ENCODE data around the gene RALB. TPM values are rescaled to one million over a fixed set of nuclear protein-coding genes. Genes with fewer than 3 reads are reported as not detected.

Gene RALB
- total and polyA plus RNA-seq, 2 of the 8 experiments (the other 6 are each of a cell fraction or from before 2014, with no cell fraction given) = 12.0 to 16.6 TPM

DNA sequence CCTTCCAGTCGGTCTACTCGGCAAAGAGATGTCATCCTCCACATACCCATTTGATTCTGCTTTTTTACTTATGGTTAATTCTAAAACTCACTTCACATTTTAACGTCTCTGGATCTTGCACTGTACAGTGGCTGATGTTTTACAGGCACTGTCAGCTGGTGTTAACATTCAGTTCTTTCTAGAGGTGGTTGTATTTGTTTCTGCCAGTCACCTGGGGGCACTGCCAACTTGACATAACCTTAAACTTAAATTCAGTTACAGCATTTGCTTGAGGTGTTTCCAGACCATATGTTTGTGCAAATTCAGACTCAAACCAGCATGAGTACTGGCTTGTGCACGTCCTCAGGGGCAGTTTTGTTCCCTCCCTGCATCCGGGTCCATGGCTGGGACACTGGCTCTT, 24.1 kb upstream of the RALB start:
- no peak overlapping the region for H3K56ac ChIP-seq (replicated peaks; ENCODE audit: insufficient read length, low read depth, low read length)
- H3K18ac ChIP-seq (ENCODE audit: extremely low read depth, low read length) = no peak overlapping the region
- no peak overlapping the region for H3K27ac ChIP-seq (ENCODE audit: low read depth, low read length)
- peaks cover 2% of the 10 kb centered on the region; the same call in 1 of the 2 replicates for H3K23me2 ChIP-seq (ENCODE audit: low read depth, low read length)
- H4K91ac ChIP-seq (replicated peaks; ENCODE audit: insufficient read length, low read length) = no peak overlapping the region
- H2BK20ac ChIP-seq (ENCODE audit: low read length) = no peak overlapping the region
- H2BK15ac ChIP-seq (ENCODE audit: low read length) = no peak overlapping the region
- peaks cover 0 to 6% (median 3%) of the 10 kb centered on the region in 4 experiments; a peak in 5 of 7 replicates for H3K4me1 ChIP-seq (replicated peaks in 1 of 4; ENCODE audit: control insufficient read depth in 3 of 4, insufficient read depth in 4 of 4, low read length in 3 of 4)
- H2AFZ ChIP-seq (ENCODE audit: low read length) = no peak overlapping the region
- H3K9ac ChIP-seq (replicated peaks in 1 of 4; ENCODE audit: extremely low read depth in 1 of 4, low read depth in 3 of 4, low read length in 3 of 4) = no peak overlapping the region
- H3K9me3 ChIP-seq (ENCODE audit: insufficient read depth in 2 of 2, low read depth in 1 of 2, low read length in 1 of 2) = no peaks in the 10 kb centered on the region
- H3K36me3 ChIP-seq (ENCODE audit: control insufficient read depth in 2 of 4, insufficient read depth in 4 of 4, low read length in 3 of 4) = no peaks in the 10 kb centered on the region
- H4K20me1 ChIP-seq (replicated peaks in 1 of 2; ENCODE audit: control insufficient read depth in 1 of 2, insufficient read depth in 2 of 2, low read length in 2 of 2) = no peaks in the 10 kb centered on the region
- H3K4me3 ChIP-seq (ENCODE audit: extremely low read depth in 1 of 4, insufficient read depth in 2 of 4, low read depth in 3 of 4, low read length in 4 of 4) = no peak overlapping the region
- no peaks in the 10 kb centered on the region for H3K79me2 ChIP-seq (ENCODE audit: control insufficient read depth in 1 of 2, insufficient read depth in 2 of 2, low read length in 2 of 2)
- no peak overlapping the region for H3K4me2 ChIP-seq (ENCODE audit: insufficient read depth in 1 of 2, low read depth in 2 of 2, low read length in 2 of 2)
- CTCF ChIA-PET (ENCODE audit: partially characterized antibody) = interaction anchor here (0.9 to 1.5 kb wide), 8 partner anchors 9 to 86 kb away, joined by 3 to 6 read pairs (median 3); no protein-coding TSS in a partner anchor
- H3K4ac ChIP-seq (replicated peaks; ENCODE audit: insufficient read length, low read depth, low read length) = no peak overlapping the region
- H2BK5ac ChIP-seq (ENCODE audit: low read depth, low read length) = no peak overlapping the region
- TF ChIP-seq RAD21 (IDR thresholded peaks at IDR 0.05 in 1 of 2, conservative IDR thresholded peaks at IDR 0.05 in 1 of 2; ENCODE audit: low read depth in 2 of 2, low read length in 2 of 2) (peak; percentile 4 to 17; a peak in 1 of 4 replicates), SP2 (IDR thresholded peaks at IDR 0.05; ENCODE audit: low read length) (no peak), SIN3A (conservative IDR thresholded peaks at IDR 0.05 in 1 of 2, IDR thresholded peaks at IDR 0.05 in 1 of 2; ENCODE audit: low read depth in 1 of 2, low read length in 2 of 2) (no peak), YY1 (IDR thresholded peaks at IDR 0.05; ENCODE audit: low read depth, low read length) (no peak), TEAD4 (IDR thresholded peaks at IDR 0.05; ENCODE audit: low read depth, low read length) (no peak), CHD2 (IDR thresholded peaks at IDR 0.05; ENCODE audit: low read length) (no peak)
- no peak overlapping the region for H2AK5ac ChIP-seq (ENCODE audit: low read depth, low read length)
- H4K8ac ChIP-seq (ENCODE audit: extremely low read depth, insufficient read depth, low read length) = no peak overlapping the region
- no peak overlapping the region for H2BK120ac ChIP-seq (replicated peaks; ENCODE audit: low read depth, low read length)
- 91% methylated on average over 5 of the region's 5 CpGs; no CpG with 5 or more reads in 1 of the 2 experiments for WGBS, 2 experiments (ENCODE audit: extremely low coverage in 1 of 2, insufficient coverage in 1 of 2, insufficient read length in 1 of 2, insufficient replicate concordance in 2 of 2, low coverage in 1 of 2, low lambda C conversion rate in 2 of 2, missing lambda C conversion rate in 1 of 2)
- peaks cover 7 to 31% (median 17%) of the 10 kb centered on the region in 4 experiments; a peak in 6 of 7 replicates for H3K27me3 ChIP-seq (replicated peaks in 1 of 4; ENCODE audit: control insufficient read depth in 3 of 4, extremely low read depth in 1 of 4, insufficient read depth in 3 of 4, low read length in 3 of 4)
- no peak overlapping the region for H2BK12ac ChIP-seq (ENCODE audit: low read depth, low read length)
- no peak overlapping the region for H3K14ac ChIP-seq (ENCODE audit: insufficient read length)
- H4K5ac ChIP-seq (ENCODE audit: insufficient read length, low read depth, low read length) = no peak overlapping the region
- no peaks in the 10 kb centered on the region for H3K79me1 ChIP-seq (ENCODE audit: low read depth, low read length)
- DNase-seq (ENCODE audit: low read depth in 1 of 2, low spot score in 2 of 2) (no peak), FAIRE-seq (no peak)
- POLR2A ChIA-PET (ENCODE audit: partially characterized antibody) = no interaction called here
- H3K23ac ChIP-seq (ENCODE audit: insufficient read length) = no peak overlapping the region
